GM21723 (cell line): ENCODE results near the gene TAS2R39.
"Not testable (repeated sequence)": the region's sequence is repeated elsewhere in the genome, so short reads cannot be mapped to it uniquely, and the experiment has no call there.

Experiments used
- ATAC-seq: cut with Tn5 transposase; IDR thresholded peaks from one replicate; pipeline ENCODE4 v1.9.1; 2021; ENCODE audit warnings: mild to moderate bottlenecking, moderate library complexity; ENCODE audit not compliant: unreplicated experiment

TAS2R39 gene

GRCh38 chr7:143183024-143183423 lies at the start of gene TAS2R39:
Gene TAS2R39 (plus strand): TSS chr7:143183419. CDS start chr7:143183419, 0 bp downstream.
- ATAC-seq = no peak

DNA sequence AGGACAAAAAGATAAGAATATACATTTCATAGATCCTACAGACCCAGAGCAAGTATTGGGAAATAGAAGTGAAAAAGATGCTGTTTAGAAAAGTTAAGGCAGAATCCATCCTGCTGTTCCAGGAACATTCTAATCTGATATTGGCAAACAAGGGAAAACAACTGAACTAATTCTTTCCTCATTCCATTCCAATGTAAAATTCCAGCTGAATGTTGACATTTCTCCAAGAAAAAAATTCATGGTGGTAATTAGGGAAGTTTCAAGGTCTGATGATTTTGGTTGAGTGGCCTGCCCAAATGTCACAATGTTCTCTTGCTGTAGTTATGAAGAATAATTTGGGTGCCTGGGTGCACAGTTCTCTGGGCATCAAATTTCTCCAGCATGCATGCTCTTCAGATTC lies 36.1 kb upstream of the TAS2R39 start:
- ATAC-seq = no peak

DNA sequence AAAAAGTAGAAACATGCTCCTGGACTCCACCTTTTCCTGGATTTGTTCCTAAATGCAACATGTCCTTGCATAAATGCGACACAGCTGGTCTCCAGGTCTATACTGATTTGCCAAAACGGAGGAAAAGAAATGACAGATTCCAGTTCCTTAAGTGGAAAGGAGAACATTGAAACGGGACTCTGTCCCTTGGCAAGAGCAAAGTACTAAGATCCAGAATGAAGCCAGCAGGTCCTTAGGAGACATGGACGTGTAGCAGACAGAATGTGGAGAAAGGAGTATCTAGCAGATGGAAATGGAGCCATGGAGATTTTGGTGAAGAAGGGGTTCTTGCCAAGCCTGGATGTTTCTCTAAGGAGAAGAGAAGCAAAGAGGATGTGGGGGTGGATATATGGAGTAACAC lies 35.2 kb upstream of the TAS2R39 start:
- ATAC-seq = no peak

DNA sequence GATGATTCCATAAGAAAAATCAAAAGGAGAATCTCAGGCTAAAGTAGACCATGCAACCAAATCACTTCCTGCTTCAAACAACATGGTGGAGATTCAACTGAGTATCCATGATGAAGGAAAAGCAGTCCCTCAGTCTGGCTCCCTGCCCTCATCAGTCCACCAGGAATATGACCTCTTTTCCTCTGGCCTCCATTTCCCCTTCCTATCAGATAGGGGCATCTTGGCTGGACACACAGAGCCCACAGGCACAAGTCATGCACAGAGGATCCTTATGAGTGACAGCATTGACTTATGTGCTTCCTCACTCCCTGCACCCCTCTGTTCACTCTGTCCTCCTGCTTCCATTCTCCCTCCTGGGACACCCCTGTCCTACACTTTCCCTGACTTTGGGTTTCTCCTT lies 34.6 kb upstream of the TAS2R39 start:
- ATAC-seq = no peak

DNA sequence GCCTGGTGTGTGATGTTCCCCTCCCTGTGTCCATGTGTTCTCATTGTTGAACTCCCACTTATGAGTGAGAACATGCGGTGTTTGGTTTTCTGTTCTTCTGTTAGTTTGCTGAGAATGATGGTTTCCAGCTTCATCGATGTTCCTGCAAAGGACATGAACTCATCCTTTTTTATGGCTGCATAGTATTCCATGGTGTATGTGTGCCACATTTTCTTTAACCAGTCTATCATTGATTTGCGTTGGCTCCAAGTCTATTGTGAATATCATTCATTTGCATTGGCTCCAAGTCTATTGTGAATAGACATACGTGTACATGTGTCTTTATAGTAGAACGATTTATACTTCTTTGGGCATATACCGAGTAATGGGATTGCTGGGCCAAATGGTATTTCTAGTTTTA lies 32.5 kb upstream of the TAS2R39 start:
- ATAC-seq = not testable (repeated sequence)

GRCh38 chr7:143158617-143159016 lies 24.6 kb upstream of the TAS2R39 start:
- not testable (repeated sequence) for ATAC-seq

DNA sequence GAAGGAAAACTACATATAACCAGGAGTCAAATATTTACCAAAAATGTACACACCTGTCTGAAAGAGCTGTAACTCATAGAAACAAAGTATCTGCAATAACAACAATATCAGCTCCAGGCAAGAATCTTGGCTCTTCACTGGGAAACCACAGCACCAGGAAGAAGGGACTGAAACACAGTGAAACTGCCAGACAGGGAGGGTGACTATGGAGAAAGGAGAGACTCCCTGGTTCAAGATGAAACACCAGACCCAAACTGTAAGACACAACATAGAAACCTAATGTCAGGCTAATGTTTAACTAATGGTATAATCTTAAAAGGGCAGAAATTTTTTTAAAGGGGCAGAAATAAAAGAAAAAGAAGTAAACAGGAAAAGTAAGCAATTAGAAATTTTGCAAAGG lies 11.5 kb upstream of the TAS2R39 start:
- ATAC-seq = no peak

DNA sequence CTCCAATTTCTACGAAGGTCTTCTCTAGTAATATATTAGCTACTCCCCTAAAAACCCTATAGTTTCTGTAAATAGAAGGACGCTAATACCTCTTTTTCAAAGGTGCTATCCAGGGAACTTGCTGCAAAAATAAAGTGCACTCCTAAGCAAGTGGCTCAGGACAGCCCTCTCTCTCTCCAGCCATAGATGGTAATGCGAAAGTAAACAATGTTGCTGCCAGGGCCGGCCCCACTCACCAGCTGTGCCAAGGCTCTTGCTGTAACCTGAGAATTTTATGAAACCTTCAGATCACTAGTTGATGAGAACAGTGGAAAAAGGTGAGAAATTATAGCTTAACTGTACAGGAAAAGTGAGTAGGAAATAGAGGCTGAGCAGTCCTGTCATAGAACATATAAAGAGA lies 10.9 kb upstream of the TAS2R39 start:
- no peak for ATAC-seq

DNA sequence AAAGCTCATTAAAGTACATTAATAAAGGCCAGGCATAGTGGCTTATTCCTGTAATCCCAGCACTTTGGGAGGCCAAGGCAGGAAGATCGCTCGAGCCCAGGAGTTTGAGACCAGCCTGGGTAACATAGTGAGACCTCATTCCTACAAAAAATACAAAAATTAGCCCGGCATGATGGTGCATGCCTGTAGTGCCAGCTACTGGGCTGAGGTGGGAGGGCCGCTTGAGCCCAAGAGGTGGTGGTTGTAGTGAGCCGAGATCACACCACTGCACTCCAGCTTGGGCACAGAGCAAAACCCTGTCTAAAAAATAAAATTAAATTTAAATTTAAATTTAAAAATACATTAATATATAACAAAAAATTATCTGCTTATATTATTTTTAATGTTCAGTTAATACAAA lies 7.1 kb upstream of the TAS2R39 start:
- no peak for ATAC-seq

GRCh38 chr7:143177374-143178119 lies 5.7 kb upstream of the TAS2R39 start:
- ATAC-seq = no peak

GRCh38 chr7:143180771-143181170 lies 2.4 kb upstream of the TAS2R39 start:
- ATAC-seq = not testable (repeated sequence)

- ATAC-seq = no peak
Observed at GRCh38 chr7:143181349-143181748, 1.9 kb upstream of the TAS2R39 start.

DNA sequence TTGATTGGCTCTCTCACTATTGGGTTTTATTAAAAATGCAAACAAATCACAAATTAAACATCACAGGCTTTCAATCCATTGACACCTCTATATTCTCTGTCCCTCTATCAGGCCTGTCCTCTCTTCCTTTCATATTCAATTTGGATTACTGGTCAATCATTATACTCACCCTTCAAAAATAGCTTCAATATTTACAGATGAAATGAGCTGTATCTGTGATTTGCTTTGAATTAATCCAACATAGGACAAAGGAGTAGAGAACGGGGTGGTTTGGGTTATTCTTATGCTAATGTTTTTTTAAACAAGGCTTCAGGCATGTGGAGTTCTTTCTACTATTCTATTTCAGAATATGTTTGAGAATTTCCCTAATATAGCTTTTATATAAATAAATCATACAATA lies 2.3 kb downstream of the TAS2R39 start:
- no peak for ATAC-seq

DNA sequence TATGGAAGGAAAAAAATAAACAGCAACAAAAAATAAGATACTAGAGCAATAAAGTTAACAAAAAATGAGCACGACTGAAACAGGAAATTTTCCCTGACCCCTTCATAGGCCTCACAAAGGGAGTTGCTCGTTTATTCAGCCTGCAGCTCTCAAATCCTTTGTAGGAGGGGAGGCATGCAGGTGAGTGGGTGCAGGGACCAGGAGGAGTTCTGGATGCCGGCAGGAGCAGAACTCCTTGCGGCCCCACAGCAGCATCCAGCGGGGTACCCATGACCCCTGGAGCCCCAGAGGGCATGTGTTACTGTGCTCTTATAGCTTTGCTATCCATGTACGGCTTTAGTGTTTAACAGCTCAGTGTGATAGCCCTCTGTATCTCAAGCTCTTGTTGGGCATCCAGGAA lies 5.8 kb downstream of the TAS2R39 start:
- no peak for ATAC-seq

DNA sequence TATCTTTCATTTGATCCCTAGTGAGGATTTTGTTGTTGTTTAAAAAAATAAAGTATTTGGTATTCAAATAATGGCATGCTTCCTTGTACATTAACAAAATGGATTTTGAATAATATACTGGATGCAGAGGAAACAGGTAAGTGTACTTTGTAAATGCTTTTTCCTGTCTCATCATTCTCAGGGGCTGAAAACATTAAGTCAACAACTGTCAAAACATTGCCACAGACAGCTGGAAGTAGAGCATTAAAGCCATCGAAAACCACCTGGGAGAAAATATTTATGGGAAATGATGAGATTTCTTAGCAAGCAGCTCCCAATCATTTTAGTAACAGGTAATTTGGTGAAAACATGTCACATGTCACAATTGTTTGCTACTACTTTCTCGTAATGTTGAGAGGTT lies 10.7 kb downstream of the TAS2R39 start:
- ATAC-seq = no peak

DNA sequence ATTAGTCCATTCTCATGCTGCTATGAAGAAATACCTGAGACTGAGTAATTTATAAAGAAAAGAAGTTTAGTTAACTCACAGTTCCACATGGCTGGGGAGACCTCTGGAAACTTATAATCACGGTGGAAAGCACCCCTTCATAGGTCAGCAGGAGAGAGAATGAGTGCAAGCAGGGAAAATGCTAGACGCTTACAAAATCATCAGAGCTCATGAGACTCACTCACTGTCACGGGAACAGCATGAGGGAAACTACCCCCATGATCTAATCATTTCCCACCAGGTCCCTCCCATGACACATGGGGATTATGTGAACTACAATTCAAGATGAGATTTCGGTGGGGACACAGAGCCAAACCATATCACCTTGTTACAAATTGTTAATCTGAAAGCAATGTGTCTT lies 15.8 kb downstream of the TAS2R39 start:
- ATAC-seq = peak; percentile 73

DNA sequence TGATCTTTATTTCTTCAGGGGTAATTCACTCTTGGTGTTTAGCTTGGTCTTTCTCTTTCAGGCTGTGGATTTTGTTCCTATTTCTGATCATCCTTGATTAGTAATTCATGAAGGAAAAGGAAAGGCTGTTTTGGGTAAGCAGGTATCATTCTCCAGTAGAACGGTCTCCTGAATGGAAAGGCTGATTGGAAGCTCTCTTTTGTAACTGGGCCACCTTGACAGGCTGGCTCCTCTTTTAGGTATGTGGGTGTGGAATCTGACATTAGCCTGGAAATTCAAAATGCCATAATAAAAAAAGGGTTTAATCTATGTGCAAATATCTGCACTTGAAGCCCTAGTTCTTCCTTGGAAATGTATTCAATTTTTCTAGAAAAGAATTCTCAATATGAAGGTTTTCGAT lies 18.9 kb downstream of the TAS2R39 start:
- ATAC-seq = no peak

DNA sequence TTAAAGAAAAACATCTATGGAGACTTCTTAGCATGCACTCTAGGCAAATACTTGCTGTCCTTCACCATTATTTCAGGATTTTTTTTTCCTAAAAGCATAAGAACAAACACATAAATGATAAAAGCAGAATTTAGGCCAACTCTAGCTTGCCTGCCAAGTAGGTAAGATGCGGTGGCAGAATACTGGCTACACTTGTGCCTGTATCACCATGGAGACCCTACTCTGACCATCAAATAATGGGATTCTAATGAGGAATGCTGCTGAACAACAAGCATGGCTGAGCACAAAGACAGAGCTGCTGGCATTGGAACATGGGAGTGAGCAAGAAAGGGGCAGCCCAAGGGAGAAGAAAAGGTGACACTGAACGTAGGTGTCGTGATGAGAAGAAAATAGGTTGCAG lies 20.2 kb downstream of the TAS2R39 start:
- no peak for ATAC-seq

DNA sequence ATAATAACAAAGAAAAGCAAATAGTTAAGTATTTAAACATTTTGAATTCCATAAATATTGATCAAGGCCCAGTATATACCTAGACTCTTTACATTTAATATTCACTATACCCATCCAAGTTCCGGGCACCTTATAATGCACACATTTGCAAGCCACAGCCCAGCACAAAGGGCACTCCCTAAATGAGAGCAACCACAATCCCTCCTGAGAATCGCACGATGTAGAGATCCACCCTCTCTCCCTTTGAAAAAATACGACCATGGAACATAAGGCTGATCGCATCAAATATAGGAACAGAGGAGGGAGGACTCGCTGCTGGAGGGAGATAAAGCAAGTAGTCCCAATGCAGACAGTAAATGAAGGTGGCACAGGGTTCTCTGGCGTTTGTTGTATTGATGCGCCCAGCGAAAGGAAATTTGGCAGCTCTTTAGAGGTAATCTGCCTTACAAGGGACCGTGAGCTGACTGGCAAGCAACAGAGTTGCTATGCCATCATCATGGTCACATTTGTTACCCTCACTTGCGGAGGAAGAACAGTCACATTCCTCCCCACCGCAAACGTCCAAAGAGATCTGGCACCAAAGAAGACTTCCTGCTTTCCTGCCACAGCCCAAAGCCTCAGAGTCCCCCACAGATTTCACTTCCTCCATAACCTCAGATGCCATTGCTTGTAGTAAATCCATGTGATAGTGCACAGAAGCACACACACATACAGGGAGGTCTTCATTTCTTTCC lies 22.5 kb downstream of the TAS2R39 start:
- ATAC-seq = peak; percentile 92

DNA sequence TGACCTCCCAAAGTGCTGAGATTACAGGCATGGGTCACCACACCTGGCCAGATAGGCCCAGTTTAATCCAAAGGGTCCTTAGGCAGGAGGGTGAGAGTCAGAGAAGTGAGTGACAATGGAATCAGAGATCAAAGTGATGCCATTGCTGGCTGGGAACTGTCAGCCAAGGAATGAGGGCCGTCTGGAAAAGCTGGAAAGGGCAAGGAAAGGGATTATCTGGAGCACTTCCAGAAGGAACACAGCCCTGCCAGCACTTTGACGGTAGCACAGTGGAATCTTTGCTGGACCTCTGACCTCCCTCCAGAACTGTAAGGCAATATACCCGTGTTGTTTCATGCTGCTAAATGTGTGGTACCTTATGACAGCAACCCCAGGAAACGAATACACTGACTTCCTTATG lies 27.3 kb downstream of the TAS2R39 start:
- ATAC-seq = no peak

DNA sequence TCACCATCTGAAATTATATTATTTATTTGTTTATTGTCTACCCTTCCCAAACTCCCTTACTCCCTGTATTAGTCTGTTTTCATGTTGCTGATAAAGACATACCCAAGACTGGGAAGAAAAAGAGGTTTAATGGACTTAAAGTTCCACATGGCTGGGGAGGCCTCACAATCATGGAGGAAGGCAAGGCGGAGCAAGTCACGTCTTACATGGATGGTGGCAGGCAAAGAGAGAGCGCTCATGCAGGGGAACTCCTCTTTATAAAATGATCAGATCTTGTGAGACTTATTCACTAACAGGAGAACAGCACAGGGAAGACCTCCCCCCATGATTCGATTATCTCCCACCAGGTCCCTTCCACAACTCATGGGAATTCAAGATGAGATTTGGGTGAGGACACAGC lies 30.3 kb downstream of the TAS2R39 start:
- ATAC-seq = not testable (repeated sequence)
